Mammary epithelial cell (primary cell): ENCODE data around the gene CEBPA.

Experiments used
- EZH2 ChIP-seq: IDR thresholded peaks from 2 replicates; pipeline ENCODE4 v1.6.1; 2012; ENCODE audit warnings: low read length, inconsistent platforms, borderline replicate concordance
- TF ChIP-seq, protein P1 (sequence below), 2 donors: IDR thresholded peaks in 1 of 2; conservative IDR thresholded peaks in 1 of 2; 2 replicates each; pipeline ENCODE4 v1.5.1; 2011 to 2012; ENCODE audit warnings: inconsistent platforms in 2 of 2, low read length in 2 of 2, mild to moderate bottlenecking in 2 of 2, control low read depth in 1 of 2, low read depth in 1 of 2; ENCODE audit not compliant: insufficient read depth in 1 of 2; ENCODE audit errors: extremely low read depth in 1 of 2

DNA sequence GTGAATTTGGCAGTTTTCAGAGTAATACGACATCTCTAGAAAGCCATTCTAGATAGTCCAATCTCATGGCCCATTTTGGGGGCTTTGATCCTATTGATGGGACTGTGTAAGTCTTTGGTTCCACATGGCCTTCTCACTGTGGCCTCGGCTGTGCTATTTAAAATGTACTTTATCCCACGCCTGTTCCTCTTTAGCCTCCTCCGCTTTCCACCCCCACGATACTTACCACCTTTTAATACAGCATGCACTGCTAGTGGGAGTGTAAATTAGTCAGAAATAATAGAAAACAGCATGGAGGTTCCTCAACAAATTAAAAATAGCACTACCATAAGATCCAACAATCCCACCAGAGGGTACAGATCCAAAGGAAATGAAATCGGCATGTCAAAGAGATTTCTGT is 42.8 kb upstream of the CEBPA start:
- TF ChIP-seq, protein P1, sequence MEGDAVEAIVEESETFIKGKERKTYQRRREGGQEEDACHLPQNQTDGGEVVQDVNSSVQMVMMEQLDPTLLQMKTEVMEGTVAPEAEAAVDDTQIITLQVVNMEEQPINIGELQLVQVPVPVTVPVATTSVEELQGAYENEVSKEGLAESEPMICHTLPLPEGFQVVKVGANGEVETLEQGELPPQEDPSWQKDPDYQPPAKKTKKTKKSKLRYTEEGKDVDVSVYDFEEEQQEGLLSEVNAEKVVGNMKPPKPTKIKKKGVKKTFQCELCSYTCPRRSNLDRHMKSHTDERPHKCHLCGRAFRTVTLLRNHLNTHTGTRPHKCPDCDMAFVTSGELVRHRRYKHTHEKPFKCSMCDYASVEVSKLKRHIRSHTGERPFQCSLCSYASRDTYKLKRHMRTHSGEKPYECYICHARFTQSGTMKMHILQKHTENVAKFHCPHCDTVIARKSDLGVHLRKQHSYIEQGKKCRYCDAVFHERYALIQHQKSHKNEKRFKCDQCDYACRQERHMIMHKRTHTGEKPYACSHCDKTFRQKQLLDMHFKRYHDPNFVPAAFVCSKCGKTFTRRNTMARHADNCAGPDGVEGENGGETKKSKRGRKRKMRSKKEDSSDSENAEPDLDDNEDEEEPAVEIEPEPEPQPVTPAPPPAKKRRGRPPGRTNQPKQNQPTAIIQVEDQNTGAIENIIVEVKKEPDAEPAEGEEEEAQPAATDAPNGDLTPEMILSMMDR (conservative IDR thresholded peaks at IDR 0.05 in 1 of 2, IDR thresholded peaks at IDR 0.05 in 1 of 2; ENCODE audit: extremely low read depth in 1 of 2, insufficient read depth in 1 of 2, low read depth in 1 of 2, low read length in 2 of 2), result no peak
- no peak for TF ChIP-seq EZH2
